ENCODE data around the gene NNAT.
"Not testable (repeated sequence)": the region's sequence is repeated elsewhere in the genome, so short reads cannot be mapped to it uniquely, and the experiment has no call there.

Gene NNAT

GRCh38 chr20:37542281-37542680, 21.2 kb downstream of the NNAT start:
- DNase-seq, result peak; percentile 35

GRCh38 chr20:37543828-37544227, 22.8 kb downstream of the NNAT start:
- no peak for DNase-seq

- no peak for DNase-seq
Measured at GRCh38 chr20:37544386-37544785, 23.3 kb downstream of the NNAT start.

GRCh38 chr20:37545516-37545915, 24.5 kb downstream of the NNAT start:
- no peak for DNase-seq

GRCh38 chr20:37547912-37548311, 26.9 kb downstream of the NNAT start:
- DNase-seq, result no peak

- not testable (repeated sequence) for DNase-seq
Measured at GRCh38 chr20:37550101-37550920, 29.3 kb downstream of the NNAT start.

- not testable (repeated sequence) for DNase-seq
Measured at GRCh38 chr20:37551660-37552059, 30.6 kb downstream of the NNAT start.

GRCh38 chr20:37552415-37552814, 31.4 kb downstream of the NNAT start:
- DNase-seq, result no peak

- DNase-seq, result not testable (repeated sequence)
Measured at GRCh38 chr20:37554721-37555298, 33.8 kb downstream of the NNAT start.

- DNase-seq, result no peak
Measured at GRCh38 chr20:37556538-37556937, 35.5 kb downstream of the NNAT start.

GRCh38 chr20:37558306-37558705, 37.3 kb downstream of the NNAT start:
- no peak for DNase-seq

- no peak for DNase-seq
Measured at GRCh38 chr20:37558779-37559178, 37.7 kb downstream of the NNAT start.

GRCh38 chr20:37559312-37560027, 38.4 kb downstream of the NNAT start:
- DNase-seq, result no peak

GRCh38 chr20:37560629-37561028, 39.6 kb downstream of the NNAT start:
- no peak for DNase-seq

- no peak for DNase-seq
Measured at GRCh38 chr20:37562695-37563480, 41.8 kb downstream of the NNAT start.

GRCh38 chr20:37564016-37564387, 43.0 kb downstream of the NNAT start:
- no peak for DNase-seq

GRCh38 chr20:37564388-37565133, 43.5 kb downstream of the NNAT start:
- DNase-seq, result no peak

- DNase-seq, result no peak
Measured at GRCh38 chr20:37565134-37565811, 44.2 kb downstream of the NNAT start.

GRCh38 chr20:37566590-37567330, 45.7 kb downstream of the NNAT start:
- no peak for DNase-seq

- no peak for DNase-seq
Measured at GRCh38 chr20:37567331-37567665, 46.2 kb downstream of the NNAT start.

Measured in GF-D8 (cell line).